NCI-H2227 treated with DMSO at 0.1 percent for 48 hours (cell line): ENCODE measurements around the gene ALDH18A1.
"Not testable (repeated sequence)": the region's sequence is repeated elsewhere in the genome, so short reads cannot be mapped to it uniquely, and the experiment has no call there.

Experiments used
- DNase-seq: peaks from one replicate; lab custom pipeline; 2025; lab: John Stamatoyannopoulos, UW

ALDH18A1 gene

GRCh38 chr10:95650232-95650631 is 6.3 kb downstream of the ALDH18A1 start:
- no peak for DNase-seq

GRCh38 chr10:95648138-95648537 is 8.4 kb downstream of the ALDH18A1 start:
- DNase-seq: no peak

- no peak for DNase-seq
Observed at GRCh38 chr10:95646160-95646559, 10.4 kb downstream of the ALDH18A1 start.

- DNase-seq: no peak
Observed at GRCh38 chr10:95644901-95645300, 11.6 kb downstream of the ALDH18A1 start.

- no peak for DNase-seq
Observed at GRCh38 chr10:95640891-95641315, 15.6 kb downstream of the ALDH18A1 start.

- DNase-seq: no peak
Observed at GRCh38 chr10:95637911-95638310, 18.6 kb downstream of the ALDH18A1 start.

GRCh38 chr10:95637140-95637539 is 19.4 kb downstream of the ALDH18A1 start:
- DNase-seq: no peak

GRCh38 chr10:95635319-95635733 is 21.2 kb downstream of the ALDH18A1 start:
- DNase-seq: no peak

GRCh38 chr10:95628786-95629185 is 27.7 kb downstream of the ALDH18A1 start:
- no peak for DNase-seq

GRCh38 chr10:95626500-95626899 is 30.0 kb downstream of the ALDH18A1 start:
- no peak for DNase-seq

- not testable (repeated sequence) for DNase-seq
Observed at GRCh38 chr10:95620415-95620814, 36.1 kb downstream of the ALDH18A1 start.

GRCh38 chr10:95618101-95618500 is 38.4 kb downstream of the ALDH18A1 start:
- DNase-seq: no peak

- no peak for DNase-seq
Observed at GRCh38 chr10:95616446-95616845, 40.1 kb downstream of the ALDH18A1 start.

- no peak for DNase-seq
Observed at GRCh38 chr10:95613330-95613729, 43.2 kb downstream of the ALDH18A1 start.

GRCh38 chr10:95610727-95611126 is 45.8 kb downstream of the ALDH18A1 start:
- DNase-seq: no peak

- DNase-seq: no peak
Observed at GRCh38 chr10:95606922-95607321, 49.6 kb downstream of the ALDH18A1 start.

GRCh38 chr10:95605163-95605562 is 51.3 kb downstream of the ALDH18A1 start:
- DNase-seq: no peak

GRCh38 chr10:95604630-95605029 is 51.9 kb downstream of the ALDH18A1 start:
- no peak for DNase-seq

GRCh38 chr10:95602382-95602781 is 54.1 kb downstream of the ALDH18A1 start:
- DNase-seq: no peak

GRCh38 chr10:95601116-95601719 is 55.3 kb downstream of the ALDH18A1 start:
- peak; percentile 73 for DNase-seq

GRCh38 chr10:95600158-95600557 is 56.4 kb downstream of the ALDH18A1 start:
- no peak for DNase-seq

- no peak for DNase-seq
Observed at GRCh38 chr10:95597788-95598187, 58.7 kb downstream of the ALDH18A1 start.

- no peak for DNase-seq
Observed at GRCh38 chr10:95588025-95588424, 68.5 kb downstream of the ALDH18A1 start.

- DNase-seq: no peak
Observed at GRCh38 chr10:95579835-95580535, 76.5 kb downstream of the ALDH18A1 start.
